Calu3 (cell line): Measurements from ENCODE around the gene NFKBIZ. TPM values are rescaled to one million over a fixed set of nuclear protein-coding genes. Genes with fewer than 3 reads are reported as not detected.
A peak's percentile ranks its signal among the peaks of the same experiment; 100 is the strongest.

Experiments used
- BruUV-seq: library from RNA; stranded (reverse); fragments of 400-500 nt; replicated peaks from 2 replicates; lab custom pipeline; 2021; lab: Mats Ljungman, UMichigan
- CTCF ChIA-PET: fragments of 300-600 bp; sonication (Branson Sonifier 250); formaldehyde crosslinking; loops from one replicate; lab custom pipeline; 2022; ENCODE audit warnings: antibody characterized with exemption; lab: Charles Lee
- DNase-seq: peaks from one replicate; pipeline ENCODE4 v3.0.0; 2022
- H3K27ac Mint-ChIP-seq: one replicate; pipeline ENCODE4 v1.8.0; 2022; ENCODE audit warnings: mixed read lengths; ENCODE audit not compliant: unreplicated experiment
- H3K27me3 Mint-ChIP-seq: one replicate; pipeline ENCODE4 v1.8.0; 2022; ENCODE audit warnings: mixed read lengths; ENCODE audit not compliant: unreplicated experiment
- H3K36me3 Mint-ChIP-seq: one replicate; pipeline ENCODE4 v1.8.0; 2022; ENCODE audit warnings: mild to moderate bottlenecking, moderate library complexity, mixed read lengths; ENCODE audit not compliant: insufficient read depth, unreplicated experiment
- H3K4me1 Mint-ChIP-seq: one replicate; pipeline ENCODE4 v1.8.0; 2022; ENCODE audit warnings: mild to moderate bottlenecking, low read depth, mixed read lengths; ENCODE audit not compliant: unreplicated experiment
- H3K4me3 Mint-ChIP-seq: one replicate; pipeline ENCODE4 v1.8.0; 2022; ENCODE audit warnings: mild to moderate bottlenecking, low read depth, moderate library complexity, mixed read lengths; ENCODE audit not compliant: unreplicated experiment
- H3K9me3 Mint-ChIP-seq: one replicate; pipeline ENCODE4 v1.8.0; 2022; ENCODE audit warnings: low read depth, mixed read lengths; ENCODE audit not compliant: unreplicated experiment
- CTCF ChIP-seq: fragments of 200-600 bp; IDR thresholded peaks from one replicate; pipeline ENCODE4 v1.8.0; 2022; ENCODE audit warnings: antibody characterized with exemption; ENCODE audit not compliant: unreplicated experiment
- intact Hi-C: fragments of 100-400 bp; cut with micrococcal nuclease; formaldehyde crosslinking; loops from one replicate; pipeline ENCODE4 v1.10.0; 2022; ENCODE audit not compliant: unreplicated experiment
- total RNA-seq: library from RNA; stranded (reverse); gene quantifications from 2 replicates; pipeline ENCODE4 v1.2.3, GENCODE V29; 2022

Gene NFKBIZ
- total RNA-seq, 1 experiment from 2014 or later, result 217 TPM

GRCh38 chr3:101809178-101810021 lies 39.9 kb upstream of the NFKBIZ start:
- H3K4me3 Mint-ChIP-seq, result no peak overlapping the region
- H3K4me1 Mint-ChIP-seq, result no peaks in the 10 kb centered on the region
- no peaks in the 10 kb centered on the region for H3K36me3 Mint-ChIP-seq
- H3K27me3 Mint-ChIP-seq, result no peaks in the 10 kb centered on the region
- TF ChIP-seq CTCF, result peak; percentile 47
- H3K9me3 Mint-ChIP-seq, result no peaks in the 10 kb centered on the region
- intact Hi-C loops, result loop anchor here (1.0 to 10.0 kb wide), 6 partner anchors 38 to 718 kb away; partner anchors contain the start of gene NFKBIZ
- no TSS peak for BruUV-seq
- H3K27ac Mint-ChIP-seq, result no peak overlapping the region
- peak; percentile 34 for DNase-seq
- CTCF ChIA-PET, result interaction anchor here (0.7 to 4.4 kb wide), 2 partner anchors 416 to 727 kb away, joined by 3 to 29 read pairs; no protein-coding TSS in a partner anchor

GRCh38 chr3:101810022-101810418 lies 39.3 kb upstream of the NFKBIZ start:
- H3K4me3 Mint-ChIP-seq, result no peak overlapping the region
- H3K36me3 Mint-ChIP-seq, result no peaks in the 10 kb centered on the region
- H3K27ac Mint-ChIP-seq, result no peak overlapping the region
- no peaks in the 10 kb centered on the region for H3K9me3 Mint-ChIP-seq
- peaks cover 5% of the 10 kb centered on the region for H3K4me1 Mint-ChIP-seq
- BruUV-seq, result no TSS peak
- no peak for TF ChIP-seq CTCF
- no peaks in the 10 kb centered on the region for H3K27me3 Mint-ChIP-seq
- intact Hi-C loops, result loop anchor here (5.0 kb wide), 3 partner anchors 37 to 372 kb away; partner anchors contain the start of gene NFKBIZ
- CTCF ChIA-PET, result interaction anchor here (4.4 kb wide), 1 partner anchor 415 kb away, joined by 29 read pairs; no protein-coding TSS in a partner anchor
- DNase-seq, result no peak

- H3K27ac Mint-ChIP-seq, result no peak overlapping the region
- H3K9me3 Mint-ChIP-seq, result no peaks in the 10 kb centered on the region
- H3K27me3 Mint-ChIP-seq, result no peaks in the 10 kb centered on the region
- H3K4me3 Mint-ChIP-seq, result no peak overlapping the region
- intact Hi-C loops, result loop anchor here (5.0 kb wide), 3 partner anchors 35 to 370 kb away; partner anchors contain the start of gene NFKBIZ
- DNase-seq, result no peak
- H3K4me1 Mint-ChIP-seq, result peaks cover 13% of the 10 kb centered on the region
- H3K36me3 Mint-ChIP-seq, result no peaks in the 10 kb centered on the region
- CTCF ChIA-PET, result interaction anchor here (1.5 to 4.4 kb wide), 2 partner anchors 414 to 417 kb away, joined by 6 to 29 read pairs; no protein-coding TSS in a partner anchor
- TF ChIP-seq CTCF, result no peak
- BruUV-seq, result no TSS peak
These were observed 37.4 kb upstream of the NFKBIZ start for GRCh38 chr3:101811875-101812274.

- intact Hi-C loops, result loop anchor here (1.0 to 5.0 kb wide), 4 partner anchors 34 to 412 kb away; partner anchors contain the start of gene NFKBIZ
- CTCF ChIA-PET, result interaction anchor here (1.5 to 4.4 kb wide), 2 partner anchors 413 to 416 kb away, joined by 6 to 29 read pairs; no protein-coding TSS in a partner anchor
- TF ChIP-seq CTCF, result no peak
- Mint-ChIP-seq H3K4me1 (peaks cover 13% of the 10 kb centered on the region), H3K9me3 (no peaks in the 10 kb centered on the region), H3K4me3 (no peak overlapping the region), H3K27me3 (no peaks in the 10 kb centered on the region), H3K27ac (no peak overlapping the region), H3K36me3 (no peaks in the 10 kb centered on the region)
- BruUV-seq, result no TSS peak
- no peak for DNase-seq
These were observed 36.4 kb upstream of the NFKBIZ start for GRCh38 chr3:101812895-101813294.
